CD4-positive, alpha-beta T cell (primary cell): ENCODE data around the gene KCNMA1. TPM values are rescaled to one million over a fixed set of nuclear protein-coding genes. Genes with fewer than 3 reads are reported as not detected.
"Not testable (repeated sequence)": the region's sequence is repeated elsewhere in the genome, so short reads cannot be mapped to it uniquely, and the experiment has no call there.

Experiments
- ATAC-seq: fragments of 200-7000 bp; cut with Tn5 transposase; one replicate; pipeline ENCODE4 v1.10.0; 2022; ENCODE audit warnings: mild to moderate bottlenecking; ENCODE audit not compliant: poor library complexity
- CTCF ChIA-PET: fragments of 350-600 bp; sonication (Branson Sonifier 250); formaldehyde crosslinking; loops from one replicate; lab custom pipeline; 2021; ENCODE audit warnings: antibody characterized with exemption, inconsistent platforms; lab: Charles Lee
- POLR2A ChIA-PET: fragments of 350-600 bp; sonication (Branson Sonifier 250); formaldehyde crosslinking; loops from one replicate; lab custom pipeline; 2021; ENCODE audit warnings: antibody characterized with exemption, inconsistent platforms; lab: Charles Lee
- DNase-seq, 14 experiments: peaks; one replicate each; pipeline ENCODE4 v3.0.0-alpha.2; 2013 to 2020; ENCODE audit warnings: mixed read lengths in 2 of 14
- H3K27ac ChIP-seq, 2 donors: one replicate each; pipeline versions ENCODE4 v1.5.1 to v1.7.0; 2013; ENCODE audit warnings: low read length in 2 of 2, low read depth in 1 of 2, mild to moderate bottlenecking in 1 of 2
- H3K27me3 ChIP-seq, 2 experiments: 1 replicate in 1 of 2; 2 replicates in 1 of 2; pipeline versions ENCODE4 v1.6.1 to v1.7.0; 2013; ENCODE audit warnings: low read length in 2 of 2, control low read depth in 1 of 2, mild to moderate bottlenecking in 1 of 2, moderate library complexity in 1 of 2; ENCODE audit not compliant: insufficient read depth in 2 of 2, control insufficient read depth in 1 of 2
- H3K36me3 ChIP-seq: one replicate; pipeline ENCODE4 v1.6.1; 2013; ENCODE audit warnings: low read length, control low read depth; ENCODE audit not compliant: insufficient read depth
- H3K4me1 ChIP-seq: one replicate; pipeline ENCODE4 v1.6.1; 2013; ENCODE audit warnings: low read length, control low read depth; ENCODE audit not compliant: insufficient read depth
- H3K4me3 ChIP-seq: one replicate; pipeline ENCODE4 v1.5.1; 2013; ENCODE audit warnings: mild to moderate bottlenecking, low read length, moderate library complexity
- H3K9me3 ChIP-seq, 2 experiments: 1 replicate in 1 of 2; 2 replicates in 1 of 2; pipeline versions ENCODE4 v1.6.1 to v1.7.0; 2013; ENCODE audit warnings: low read length in 2 of 2, mild to moderate bottlenecking in 2 of 2, control low read depth in 1 of 2, moderate library complexity in 1 of 2; ENCODE audit not compliant: control insufficient read depth in 1 of 2, insufficient read depth in 1 of 2
- H3K27ac Mint-ChIP-seq: one replicate; pipeline ENCODE4 v1.8.0; 2020; ENCODE audit warnings: mixed read lengths
- H3K27me3 Mint-ChIP-seq: one replicate; pipeline ENCODE4 v1.8.0; 2021; ENCODE audit warnings: mixed read lengths
- H3K36me3 Mint-ChIP-seq: one replicate; pipeline ENCODE4 v1.8.0; 2021; ENCODE audit warnings: low read depth, mixed read lengths
- H3K4me1 Mint-ChIP-seq: one replicate; pipeline ENCODE4 v1.8.0; 2021; ENCODE audit warnings: low read depth, mixed read lengths
- H3K4me3 Mint-ChIP-seq: one replicate; pipeline ENCODE4 v1.8.0; 2020; ENCODE audit warnings: mild to moderate bottlenecking, mixed read lengths
- H3K9me3 Mint-ChIP-seq: one replicate; pipeline ENCODE4 v1.8.0; 2020; ENCODE audit warnings: mixed read lengths
- intact Hi-C, 2 experiments: fragments of 100-400 bp; cut with DNase I in 1 of 2; cut with micrococcal nuclease in 1 of 2; formaldehyde crosslinking; loops; one replicate each; pipeline versions ENCODE4 v1.15.1 to v1.9.0; 2023 to 2025; cut with DNase I, micrococcal nuclease
- total RNA-seq, 174 experiments: library from RNA in 2 of 174; stranded (reverse) in 2 of 174; gene quantifications; one replicate each; pipeline ENCODE4 v1.2.3 and lab custom pipeline; 2021 to 2026
- TF ChIP-seq, protein P1 (sequence below): fragments of 200-600 bp; IDR thresholded peaks from one replicate; pipeline ENCODE4 v1.8.0; 2022; ENCODE audit warnings: antibody characterized with exemption, mild to moderate bottlenecking

Gene KCNMA1
- total RNA-seq, 2 experiments from 2014 or later, result not detected

DNA sequence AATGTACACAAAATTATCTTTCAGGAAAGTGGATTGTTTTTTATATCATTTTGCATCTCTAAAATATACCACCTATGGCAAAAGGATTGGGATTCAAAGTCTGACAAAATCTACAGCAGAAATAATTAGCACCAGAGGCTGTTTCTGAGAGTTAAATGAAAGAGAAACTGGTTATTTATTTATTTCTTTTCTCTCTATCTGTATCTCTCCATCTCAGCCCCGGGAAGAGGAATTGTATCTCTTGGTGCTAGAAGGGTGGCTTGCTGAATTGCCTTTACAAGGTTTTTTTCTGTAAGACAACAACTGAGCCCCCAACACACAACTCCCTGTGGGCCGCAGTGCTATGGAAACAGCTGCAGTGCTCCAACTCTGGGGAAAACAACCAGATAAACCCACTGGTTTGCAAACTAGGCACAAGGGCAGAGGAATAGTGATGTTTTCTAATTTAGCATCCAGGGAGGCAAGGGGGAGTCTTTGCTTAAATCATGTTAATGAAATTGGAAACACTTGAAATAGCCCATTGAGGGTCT is 249.0 kb downstream of the KCNMA1 start:
- Histone ChIP-seq H3K27me3 (peaks cover 0 to 2% of the 10 kb centered on the region in 2 experiments), H3K36me3 (no peaks in the 10 kb centered on the region), H3K27ac (no peak overlapping the region), H3K4me3 (no peak overlapping the region), H3K9me3 (peaks cover 0 to 4% of the 10 kb centered on the region in 2 experiments), H3K4me1 (no peaks in the 10 kb centered on the region)
- DNase-seq (no peak), ATAC-seq (no peak)
- ChIA-PET CTCF (no interaction called here), POLR2A (no interaction called here)
- Mint-ChIP-seq H3K4me3 (no peak overlapping the region), H3K36me3 (no peaks in the 10 kb centered on the region), H3K9me3 (no peaks in the 10 kb centered on the region), H3K27me3 (peaks cover 8% of the 10 kb centered on the region), H3K27ac (no peak overlapping the region), H3K4me1 (no peaks in the 10 kb centered on the region)
- TF ChIP-seq, protein P1, sequence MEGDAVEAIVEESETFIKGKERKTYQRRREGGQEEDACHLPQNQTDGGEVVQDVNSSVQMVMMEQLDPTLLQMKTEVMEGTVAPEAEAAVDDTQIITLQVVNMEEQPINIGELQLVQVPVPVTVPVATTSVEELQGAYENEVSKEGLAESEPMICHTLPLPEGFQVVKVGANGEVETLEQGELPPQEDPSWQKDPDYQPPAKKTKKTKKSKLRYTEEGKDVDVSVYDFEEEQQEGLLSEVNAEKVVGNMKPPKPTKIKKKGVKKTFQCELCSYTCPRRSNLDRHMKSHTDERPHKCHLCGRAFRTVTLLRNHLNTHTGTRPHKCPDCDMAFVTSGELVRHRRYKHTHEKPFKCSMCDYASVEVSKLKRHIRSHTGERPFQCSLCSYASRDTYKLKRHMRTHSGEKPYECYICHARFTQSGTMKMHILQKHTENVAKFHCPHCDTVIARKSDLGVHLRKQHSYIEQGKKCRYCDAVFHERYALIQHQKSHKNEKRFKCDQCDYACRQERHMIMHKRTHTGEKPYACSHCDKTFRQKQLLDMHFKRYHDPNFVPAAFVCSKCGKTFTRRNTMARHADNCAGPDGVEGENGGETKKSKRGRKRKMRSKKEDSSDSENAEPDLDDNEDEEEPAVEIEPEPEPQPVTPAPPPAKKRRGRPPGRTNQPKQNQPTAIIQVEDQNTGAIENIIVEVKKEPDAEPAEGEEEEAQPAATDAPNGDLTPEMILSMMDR, result no peak
- intact Hi-C loops, result no loop called here

DNA sequence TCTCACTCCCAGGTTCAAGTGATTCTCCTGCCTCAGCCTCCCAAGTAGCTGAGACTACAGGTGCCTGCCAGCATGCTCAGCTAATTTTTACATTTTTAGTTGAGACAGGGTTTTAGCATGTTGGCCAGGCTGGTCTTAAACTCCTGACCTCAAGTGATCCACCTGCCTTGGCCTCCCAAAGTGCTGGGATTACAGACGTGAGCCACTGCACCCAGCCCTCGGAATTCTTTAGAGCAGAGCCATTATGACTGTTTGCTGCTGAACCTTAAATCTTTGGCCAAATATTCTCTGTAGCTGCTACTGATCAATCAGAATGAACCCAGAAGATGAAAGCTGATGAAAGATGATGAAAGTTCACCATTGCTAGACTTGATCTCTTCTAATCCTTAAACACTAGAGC is 249.9 kb downstream of the KCNMA1 start:
- POLR2A ChIA-PET, H3K4me1 Mint-ChIP-seq, H3K27me3 ChIP-seq, H3K9me3 Mint-ChIP-seq, H3K27ac Mint-ChIP-seq, intact Hi-C loops, ATAC-seq, H3K36me3 ChIP-seq, H3K27me3 Mint-ChIP-seq, H3K36me3 Mint-ChIP-seq, DNase-seq, H3K4me3 ChIP-seq, CTCF ChIA-PET, H3K27ac ChIP-seq, H3K9me3 ChIP-seq, H3K4me3 Mint-ChIP-seq, H3K4me1 ChIP-seq: not testable (repeated sequence)

DNA sequence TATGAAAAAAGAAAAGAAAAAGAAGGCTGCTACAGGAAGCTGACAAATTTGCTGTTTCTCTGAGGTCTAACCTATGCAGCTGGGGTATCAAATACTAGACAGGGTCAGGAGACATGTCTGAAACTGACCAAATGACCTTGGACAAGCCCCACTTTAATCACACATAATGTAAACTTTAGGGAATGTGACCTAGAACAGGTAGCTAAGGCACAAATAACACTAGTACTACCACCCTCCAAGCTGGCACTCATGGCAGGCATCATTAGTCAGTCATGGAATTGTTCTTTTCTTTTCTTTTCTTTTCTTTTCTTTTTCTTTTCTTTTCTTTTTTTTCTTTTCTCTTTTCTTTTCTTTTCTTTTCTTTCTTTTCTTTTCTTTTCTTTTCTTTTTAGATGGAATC is 250.4 kb downstream of the KCNMA1 start:
- intact Hi-C loops, result no loop called here
- TF ChIP-seq, protein P1, result no peak
- ATAC-seq (no peak), DNase-seq (no peak)
- CTCF ChIA-PET, result no interaction called here
- H3K4me3 Mint-ChIP-seq, result no peak overlapping the region
- H3K4me1 ChIP-seq, result no peaks in the 10 kb centered on the region
- H3K36me3 ChIP-seq, result no peaks in the 10 kb centered on the region
- H3K9me3 Mint-ChIP-seq, result no peaks in the 10 kb centered on the region
- no peak overlapping the region for H3K27ac ChIP-seq
- H3K27me3 ChIP-seq, result peaks cover 0 to 2% of the 10 kb centered on the region in 2 experiments
- no peaks in the 10 kb centered on the region for H3K36me3 Mint-ChIP-seq
- no peak overlapping the region for H3K4me3 ChIP-seq
- POLR2A ChIA-PET, result no interaction called here
- H3K27ac Mint-ChIP-seq, result no peak overlapping the region
- no peaks in the 10 kb centered on the region for H3K9me3 ChIP-seq
- no peaks in the 10 kb centered on the region for H3K4me1 Mint-ChIP-seq
- peaks cover 8% of the 10 kb centered on the region for H3K27me3 Mint-ChIP-seq

DNA sequence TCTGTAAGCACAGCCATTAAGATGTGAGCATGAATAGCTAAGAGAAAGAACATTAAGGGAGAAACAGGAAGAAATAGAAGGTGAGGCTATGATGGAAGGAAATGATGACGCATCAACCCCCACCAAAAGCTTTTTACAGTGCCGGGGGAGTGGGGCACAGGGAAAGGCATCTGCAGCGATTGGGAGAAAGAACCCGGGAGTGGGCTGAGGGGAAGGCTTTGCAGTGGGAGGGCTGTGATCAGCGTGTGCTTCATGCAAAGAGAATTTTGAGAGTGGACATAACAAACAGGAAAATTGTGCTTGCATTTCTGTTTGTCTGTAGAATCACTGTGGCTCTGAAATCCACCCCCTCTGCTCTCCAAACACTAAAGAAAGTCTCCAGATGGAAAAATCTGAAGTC is 250.8 kb downstream of the KCNMA1 start:
- Histone ChIP-seq H3K27ac (no peak overlapping the region), H3K27me3 (peaks cover 0 to 2% of the 10 kb centered on the region in 2 experiments), H3K4me3 (no peak overlapping the region), H3K4me1 (no peaks in the 10 kb centered on the region), H3K9me3 (no peaks in the 10 kb centered on the region), H3K36me3 (no peaks in the 10 kb centered on the region)
- Mint-ChIP-seq H3K27me3 (peaks cover 8% of the 10 kb centered on the region), H3K4me1 (no peaks in the 10 kb centered on the region), H3K9me3 (no peaks in the 10 kb centered on the region), H3K27ac (no peak overlapping the region), H3K36me3 (no peaks in the 10 kb centered on the region), H3K4me3 (no peak overlapping the region)
- DNase-seq, result no peak
- intact Hi-C loops, result no loop called here
- ChIA-PET POLR2A (no interaction called here), CTCF (no interaction called here)
- TF ChIP-seq, protein P1, result no peak
- ATAC-seq, result no peak
